NB4 (cell line): ENCODE results near the gene ITGA11.
A peak's percentile ranks its signal among the peaks of the same experiment; 100 is the strongest.

Source experiments
- DNase-seq: peaks from one replicate; pipeline ENCODE4 v3.0.0; 2010; ENCODE audit warnings: low read depth
- H3K4me3 ChIP-seq: one replicate; pipeline ENCODE4 v1.5.1; 2011; ENCODE audit warnings: mild to moderate bottlenecking, low read depth, low read length, moderate library complexity
- MYC ChIP-seq: IDR thresholded peaks from 2 replicates; pipeline ENCODE4 v1.6.1; 2011; ENCODE audit warnings: low read depth, low read length
- POLR2A ChIP-seq: IDR thresholded peaks from 2 replicates; pipeline ENCODE4 v1.6.1; 2011; ENCODE audit warnings: mild to moderate bottlenecking; ENCODE audit not compliant: insufficient read length; ENCODE audit errors: extremely low read depth
- TF ChIP-seq, protein P1 (sequence below): IDR thresholded peaks from 2 replicates; pipeline ENCODE4 v1.6.1; 2011; ENCODE audit warnings: low read depth, low read length
- TF ChIP-seq, protein P2 (sequence below): IDR thresholded peaks from one replicate; pipeline ENCODE4 v1.5.1; 2012; ENCODE audit warnings: low read depth, low read length

The ITGA11 gene

GRCh38 chr15:68318931-68319909 lies 112.7 kb downstream of the ITGA11 start:
- TF ChIP-seq, protein P1, sequence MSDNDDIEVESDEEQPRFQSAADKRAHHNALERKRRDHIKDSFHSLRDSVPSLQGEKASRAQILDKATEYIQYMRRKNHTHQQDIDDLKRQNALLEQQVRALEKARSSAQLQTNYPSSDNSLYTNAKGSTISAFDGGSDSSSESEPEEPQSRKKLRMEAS: no peak
- TF ChIP-seq, protein P2, sequence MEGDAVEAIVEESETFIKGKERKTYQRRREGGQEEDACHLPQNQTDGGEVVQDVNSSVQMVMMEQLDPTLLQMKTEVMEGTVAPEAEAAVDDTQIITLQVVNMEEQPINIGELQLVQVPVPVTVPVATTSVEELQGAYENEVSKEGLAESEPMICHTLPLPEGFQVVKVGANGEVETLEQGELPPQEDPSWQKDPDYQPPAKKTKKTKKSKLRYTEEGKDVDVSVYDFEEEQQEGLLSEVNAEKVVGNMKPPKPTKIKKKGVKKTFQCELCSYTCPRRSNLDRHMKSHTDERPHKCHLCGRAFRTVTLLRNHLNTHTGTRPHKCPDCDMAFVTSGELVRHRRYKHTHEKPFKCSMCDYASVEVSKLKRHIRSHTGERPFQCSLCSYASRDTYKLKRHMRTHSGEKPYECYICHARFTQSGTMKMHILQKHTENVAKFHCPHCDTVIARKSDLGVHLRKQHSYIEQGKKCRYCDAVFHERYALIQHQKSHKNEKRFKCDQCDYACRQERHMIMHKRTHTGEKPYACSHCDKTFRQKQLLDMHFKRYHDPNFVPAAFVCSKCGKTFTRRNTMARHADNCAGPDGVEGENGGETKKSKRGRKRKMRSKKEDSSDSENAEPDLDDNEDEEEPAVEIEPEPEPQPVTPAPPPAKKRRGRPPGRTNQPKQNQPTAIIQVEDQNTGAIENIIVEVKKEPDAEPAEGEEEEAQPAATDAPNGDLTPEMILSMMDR: no peak
- TF ChIP-seq POLR2A (no peak), MYC (no peak)
- no peak for DNase-seq
- H3K4me3 ChIP-seq: no peak overlapping the region

DNA sequence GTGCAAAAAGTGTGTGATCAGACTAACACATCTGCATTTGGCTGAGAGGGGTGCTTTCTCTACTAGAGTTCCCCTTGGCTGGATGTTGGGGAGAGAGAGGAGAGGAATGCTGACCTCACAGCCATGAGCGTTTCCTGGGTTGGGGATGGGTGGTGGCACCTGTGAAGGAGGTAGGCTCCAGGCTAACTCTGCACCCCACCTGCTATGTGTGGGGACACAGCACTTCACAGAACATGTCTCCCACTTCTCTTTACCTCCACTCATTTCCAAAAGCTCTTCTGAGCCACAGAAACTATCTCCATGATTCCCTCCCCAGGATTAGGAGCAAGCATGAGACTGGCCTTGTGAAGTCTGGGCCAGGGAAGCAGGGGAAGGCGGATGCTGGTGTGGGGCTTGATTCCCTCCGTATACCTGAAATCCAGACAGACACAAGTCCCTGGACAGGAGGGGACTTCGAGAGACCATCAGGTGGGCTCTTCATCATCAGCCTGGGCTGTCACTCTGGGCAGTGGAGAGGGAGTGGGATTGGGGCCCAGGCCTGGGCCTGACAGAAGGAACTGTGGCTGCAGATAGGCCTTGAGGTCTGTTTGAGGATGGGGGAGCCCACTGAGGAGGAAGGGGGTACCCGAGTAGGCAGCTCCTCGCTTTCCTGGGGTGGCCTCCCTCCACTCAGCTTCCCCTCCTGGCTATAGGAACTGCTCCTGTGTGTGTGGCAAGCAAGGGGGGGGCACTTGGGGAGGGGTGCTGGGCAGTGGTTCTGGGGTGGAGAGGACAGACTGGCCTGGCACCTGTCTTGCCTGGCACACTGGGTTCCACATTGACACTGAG lies 113.7 kb downstream of the ITGA11 start:
- no peak overlapping the region for H3K4me3 ChIP-seq
- DNase-seq: no peak
- TF ChIP-seq, protein P1: no peak
- TF ChIP-seq POLR2A (no peak), MYC (no peak)
- TF ChIP-seq, protein P2: no peak

DNA sequence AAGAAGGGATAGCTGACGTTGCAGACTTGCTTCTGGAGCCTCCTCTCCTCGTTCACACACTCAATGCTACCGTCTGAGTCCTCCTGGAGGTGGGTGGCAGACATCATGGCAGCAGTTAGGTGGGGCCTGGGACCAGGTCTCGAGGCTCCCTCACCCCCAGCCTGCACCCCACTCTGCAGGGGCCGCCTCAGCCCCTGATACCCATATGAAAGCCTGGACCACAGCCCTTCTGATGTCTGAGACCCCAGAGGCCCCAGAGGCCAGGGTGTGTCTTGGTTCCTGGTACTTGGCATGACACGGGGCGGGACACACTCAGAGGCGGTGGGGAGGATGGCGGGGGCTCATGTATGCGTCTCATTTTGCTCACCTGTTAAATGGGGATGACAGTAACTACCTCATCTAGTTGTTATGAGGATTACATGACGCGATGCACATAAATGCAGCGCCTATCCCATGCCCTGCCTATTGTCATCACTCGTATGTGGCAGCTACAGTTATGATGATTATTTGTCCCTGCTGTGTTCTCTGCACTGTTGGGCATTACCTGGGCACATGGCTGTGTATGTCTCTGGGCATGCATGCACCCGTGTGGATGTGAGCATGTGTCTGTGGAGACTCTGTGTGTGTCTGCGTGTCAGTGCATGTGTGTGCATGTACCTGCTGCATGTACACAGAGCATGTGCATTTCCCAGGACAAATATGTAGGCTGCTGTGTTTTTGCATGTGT lies 114.5 kb downstream of the ITGA11 start:
- H3K4me3 ChIP-seq: no peak overlapping the region
- no peak for DNase-seq
- TF ChIP-seq POLR2A (no peak), MYC (no peak)
- TF ChIP-seq, protein P1: no peak
- TF ChIP-seq, protein P2: no peak

- no peak for TF ChIP-seq POLR2A
- TF ChIP-seq, protein P1: no peak
- TF ChIP-seq, protein P2: peak; percentile 18
- no peak for TF ChIP-seq MYC
- no peak overlapping the region for H3K4me3 ChIP-seq
- DNase-seq: no peak
Observed at GRCh38 chr15:68316061-68316804, 115.7 kb downstream of the ITGA11 start.

- TF ChIP-seq, protein P1: no peak
- no peak for TF ChIP-seq MYC
- TF ChIP-seq, protein P2: no peak
- TF ChIP-seq POLR2A: no peak
- no peak for DNase-seq
- H3K4me3 ChIP-seq: no peak overlapping the region
Observed at GRCh38 chr15:68315495-68316031, 116.4 kb downstream of the ITGA11 start.
